ENCODE results near the gene G6PC2. TPM values are rescaled to one million over a fixed set of nuclear protein-coding genes. Genes with fewer than 3 reads are reported as not detected.

Gene G6PC2
- total and polyA plus RNA-seq, 10 of the 15 experiments (the other 5 are each of a cell fraction or from before 2014, with no cell fraction given), result not detected

DNA sequence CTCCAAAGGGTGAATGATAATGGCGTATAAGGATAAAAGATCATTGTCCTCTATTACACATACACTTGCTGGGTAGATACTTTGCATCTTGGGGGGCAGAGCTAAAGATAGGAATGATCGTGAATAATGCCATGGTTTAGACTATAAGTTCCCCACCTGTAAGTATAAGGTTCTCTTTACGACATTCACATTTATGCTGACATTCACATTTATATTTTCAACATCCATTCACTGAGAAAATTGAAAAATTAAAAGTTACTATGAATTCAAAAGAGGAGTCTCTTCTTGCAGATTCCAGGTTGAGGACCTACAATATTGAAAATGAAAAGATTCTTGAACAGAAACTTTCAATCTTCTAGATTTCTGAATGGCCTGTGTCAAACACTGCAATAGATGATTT lies 8.8 kb upstream of the G6PC2 start:
- TF ChIP-seq CEBPZ (IDR thresholded peaks at IDR 0.05; ENCODE audit: low read depth, low read length), result no peak
- TF ChIP-seq FOXK2 (IDR thresholded peaks at IDR 0.05), result no peak
- no peak for TF ChIP-seq PBX3 (IDR thresholded peaks at IDR 0.05; ENCODE audit: insufficient replicate concordance, low read depth, low read length)
- no peak for TF ChIP-seq RFX5 (IDR thresholded peaks at IDR 0.05; ENCODE audit: low read depth, low read length)
- no peak for TF ChIP-seq ELK1 (IDR thresholded peaks at IDR 0.05; ENCODE audit: low read depth, low read length)
- no peak for TF ChIP-seq EED (IDR thresholded peaks at IDR 0.05; ENCODE audit: low read depth)
- no peak for TF ChIP-seq YBX1 (IDR thresholded peaks at IDR 0.05)
- TF ChIP-seq IRF3 (IDR thresholded peaks at IDR 0.05), result no peak
- no peak for TF ChIP-seq ZNF384 (IDR thresholded peaks at IDR 0.05; ENCODE audit: borderline replicate concordance, low read depth, low read length)
- no peak for TF ChIP-seq RCOR1 (conservative IDR thresholded peaks at IDR 0.05; ENCODE audit: low read depth, low read length)
- Histone ChIP-seq H3K27ac (ENCODE audit: control insufficient read depth, insufficient read depth) (no peak overlapping the region), H3K27me3 (replicated peaks in 1 of 2; ENCODE audit: control insufficient read depth in 2 of 2, insufficient read depth in 2 of 2, low read length in 1 of 2) (peaks cover 0 to 3% of the 10 kb centered on the region in 2 experiments; a peak in 1 of 4 replicates), H3K4me3 (no peak overlapping the region), H4K20me1 (ENCODE audit: control insufficient read depth, insufficient read depth) (no peaks in the 10 kb centered on the region), H3K4me1 (ENCODE audit: control insufficient read depth, insufficient read depth, low read length) (no peaks in the 10 kb centered on the region), H3K36me3 (ENCODE audit: control insufficient read depth in 2 of 2, insufficient read depth in 2 of 2, low read length in 1 of 2) (no peaks in the 10 kb centered on the region), H3K79me2 (ENCODE audit: control insufficient read depth, insufficient read depth, low read length) (peaks cover 9% of the 10 kb centered on the region), H3K4me2 (ENCODE audit: control insufficient read depth, insufficient read depth) (no peak overlapping the region), H2AFZ (ENCODE audit: control insufficient read depth, low read depth, low read length) (no peak overlapping the region), H3K9me3 (replicated peaks; ENCODE audit: control insufficient read depth, insufficient read depth, low read length) (no peaks in the 10 kb centered on the region), H3K9ac (ENCODE audit: control insufficient read depth, insufficient read depth, low read length) (no peak overlapping the region)
- ChIA-PET POLR2A (no interaction called here), CTCF (no interaction called here), SMC1A (ENCODE audit: uncharacterized antibody, unreplicated experiment) (no interaction called here), RAD21 (ENCODE audit: unreplicated experiment) (no interaction called here)
- intact Hi-C loops (cut with micrococcal nuclease; ENCODE audit: unreplicated experiment), result no loop called here
- in situ Hi-C loops (cut with MboI), result no loop called here
- BruUV-seq (replicated peaks), result no TSS peak
- ATAC-seq (no peak), FAIRE-seq (no peak), DNase-seq (ENCODE audit: low read depth, low spot score) (no peak)
- WGBS (ENCODE audit: insufficient coverage, insufficient replicate concordance, low lambda C conversion rate, missing lambda C conversion rate), result 56% methylated on average over 3 of the region's 3 CpGs
